ENCODE data around the gene SCRN1. TPM values are rescaled to one million over a fixed set of nuclear protein-coding genes. Genes with fewer than 3 reads are reported as not detected.
"Not testable (repeated sequence)": the region's sequence is repeated elsewhere in the genome, so short reads cannot be mapped to it uniquely, and the experiment has no call there.

SCRN1 gene
- total and polyA plus RNA-seq, 9 donors, result 23.0 to 46.1 (median 32.2) TPM

DNA sequence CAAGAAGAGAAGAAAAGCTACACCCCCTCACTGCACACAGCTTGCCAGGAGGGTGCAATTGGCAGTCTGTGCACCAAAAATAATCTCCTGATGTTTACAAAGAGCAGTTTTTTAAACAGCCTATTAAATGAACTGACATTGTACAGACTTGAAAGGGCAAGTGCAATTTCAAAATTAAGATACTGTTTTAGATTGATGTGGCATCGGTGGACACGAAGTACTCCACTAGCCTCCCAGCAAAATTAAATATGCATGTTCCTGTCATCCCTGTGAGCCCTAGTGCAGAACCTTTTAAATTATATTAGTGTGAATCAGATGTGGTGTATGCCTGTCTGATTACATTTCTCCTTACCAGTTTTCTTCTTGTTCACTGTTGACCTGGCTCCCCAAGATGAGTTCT is 95.3 kb downstream of the SCRN1 start:
- H3K4me3 ChIP-seq (ENCODE audit: low read length), result no peak overlapping the region
- peaks cover 2% of the 10 kb centered on the region for H3K9me3 ChIP-seq (replicated peaks; ENCODE audit: control insufficient read depth, low read depth, low read length)
- no peaks in the 10 kb centered on the region for H3K4me1 ChIP-seq (ENCODE audit: control insufficient read depth, insufficient read depth, low read length)
- no peak for DNase-seq
- no CpG with 5 or more reads among the region's 2 CpGs for WGBS (ENCODE audit: insufficient coverage)
- H3K27ac ChIP-seq (ENCODE audit: low read length), result no peak overlapping the region
- peaks cover 6% of the 10 kb centered on the region for H3K36me3 ChIP-seq (ENCODE audit: control insufficient read depth, insufficient read depth, low read length)
- H3K27me3 ChIP-seq (ENCODE audit: control insufficient read depth, insufficient read depth, low read length), result no peaks in the 10 kb centered on the region

DNA sequence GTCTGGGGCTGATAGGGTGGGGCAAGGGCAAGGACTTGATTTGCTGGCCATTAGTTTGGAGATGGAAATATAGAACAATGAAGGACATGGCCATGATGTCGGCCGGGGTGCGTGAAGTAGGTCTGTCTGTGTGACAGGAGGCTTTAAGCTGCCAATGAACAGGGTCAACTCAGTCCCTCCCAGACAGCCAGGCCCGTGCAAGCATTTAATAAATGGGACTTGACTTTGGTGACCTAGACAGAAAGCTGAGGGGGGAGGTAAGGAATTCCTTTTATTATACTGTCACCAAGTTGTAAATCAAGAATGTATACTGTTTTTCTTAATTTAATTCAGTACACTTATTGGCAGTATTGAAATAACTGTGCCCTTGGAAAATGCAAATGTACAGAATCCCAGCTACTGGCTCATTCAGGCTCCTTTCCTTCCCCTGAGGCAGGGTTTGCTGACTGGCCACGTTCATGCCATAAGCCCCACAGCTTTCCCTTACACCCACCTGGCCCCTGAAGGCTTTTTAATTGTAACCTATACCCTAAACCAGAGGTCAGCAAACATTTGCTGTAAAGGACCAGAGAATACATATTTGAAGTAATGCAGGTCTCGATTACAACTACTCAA is 96.1 kb downstream of the SCRN1 start:
- no peaks in the 10 kb centered on the region for H3K4me1 ChIP-seq (ENCODE audit: control insufficient read depth, insufficient read depth, low read length)
- DNase-seq, result no peak
- peaks cover 11% of the 10 kb centered on the region for H3K36me3 ChIP-seq (ENCODE audit: control insufficient read depth, insufficient read depth, low read length)
- no peaks in the 10 kb centered on the region for H3K27me3 ChIP-seq (ENCODE audit: control insufficient read depth, insufficient read depth, low read length)
- H3K9me3 ChIP-seq (replicated peaks; ENCODE audit: control insufficient read depth, low read depth, low read length), result peaks cover 2% of the 10 kb centered on the region
- H3K27ac ChIP-seq (ENCODE audit: low read length), result no peak overlapping the region
- WGBS (ENCODE audit: insufficient coverage), result 61% methylated on average over 4 of the region's 6 CpGs
- no peak overlapping the region for H3K4me3 ChIP-seq (ENCODE audit: low read length)

DNA sequence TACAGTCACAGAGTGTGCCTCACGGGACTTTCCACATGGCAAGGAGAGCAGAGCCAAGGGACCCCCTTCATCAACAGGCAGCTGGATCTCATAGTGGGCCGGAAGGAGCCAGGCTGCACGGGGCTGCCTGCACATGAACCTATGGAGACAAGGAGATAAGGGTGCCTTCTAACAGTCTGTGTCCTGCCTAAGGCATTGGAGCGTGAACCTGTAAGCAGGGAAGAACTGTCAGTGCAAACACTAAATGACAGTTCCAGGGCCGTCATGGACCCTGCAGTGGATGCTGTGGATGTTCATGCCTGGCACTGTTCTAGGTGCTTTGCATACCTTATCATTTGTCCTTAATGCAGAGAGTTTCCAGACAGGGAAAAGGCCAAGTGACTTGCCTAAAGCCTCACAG is 97.4 kb downstream of the SCRN1 start:
- no peak overlapping the region for H3K27ac ChIP-seq (ENCODE audit: low read length)
- H3K4me3 ChIP-seq (ENCODE audit: low read length), result no peak overlapping the region
- DNase-seq, result no peak
- H3K36me3 ChIP-seq (ENCODE audit: control insufficient read depth, insufficient read depth, low read length), result peaks cover 11% of the 10 kb centered on the region
- H3K27me3 ChIP-seq (ENCODE audit: control insufficient read depth, insufficient read depth, low read length), result no peaks in the 10 kb centered on the region
- 73% methylated on average over 5 of the region's 5 CpGs for WGBS (ENCODE audit: insufficient coverage)
- no peaks in the 10 kb centered on the region for H3K4me1 ChIP-seq (ENCODE audit: control insufficient read depth, insufficient read depth, low read length)
- H3K9me3 ChIP-seq (replicated peaks; ENCODE audit: control insufficient read depth, low read depth, low read length), result peaks cover 2% of the 10 kb centered on the region

DNA sequence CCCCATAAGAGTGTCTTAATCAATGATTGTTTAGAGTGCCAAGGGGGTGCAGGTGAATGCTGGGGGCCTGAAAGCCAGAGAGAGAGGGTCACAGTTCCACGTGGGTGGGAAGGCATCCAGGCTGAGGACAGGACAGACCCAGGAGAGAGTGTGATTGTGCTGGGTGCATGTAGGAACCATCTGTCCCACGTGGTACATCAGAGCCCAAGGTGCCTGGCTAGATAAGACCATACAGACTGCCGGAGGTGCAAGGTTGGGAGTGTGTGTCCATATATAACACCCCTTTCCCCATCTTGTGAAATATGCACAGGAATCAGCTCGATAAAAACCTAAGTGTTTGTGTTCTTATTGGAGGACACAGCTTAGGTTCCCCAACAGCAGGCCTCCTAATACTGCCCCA is 97.8 kb downstream of the SCRN1 start:
- Histone ChIP-seq H3K27ac (ENCODE audit: low read length) (no peak overlapping the region), H3K27me3 (ENCODE audit: control insufficient read depth, insufficient read depth, low read length) (no peaks in the 10 kb centered on the region), H3K36me3 (ENCODE audit: control insufficient read depth, insufficient read depth, low read length) (peaks cover 11% of the 10 kb centered on the region), H3K4me1 (ENCODE audit: control insufficient read depth, insufficient read depth, low read length) (no peaks in the 10 kb centered on the region), H3K9me3 (replicated peaks; ENCODE audit: control insufficient read depth, low read depth, low read length) (peaks cover under 1% of the 10 kb centered on the region), H3K4me3 (ENCODE audit: low read length) (no peak overlapping the region)
- WGBS (ENCODE audit: insufficient coverage), result 83% methylated on average over 1 of the region's 4 CpGs
- no peak for DNase-seq

DNA sequence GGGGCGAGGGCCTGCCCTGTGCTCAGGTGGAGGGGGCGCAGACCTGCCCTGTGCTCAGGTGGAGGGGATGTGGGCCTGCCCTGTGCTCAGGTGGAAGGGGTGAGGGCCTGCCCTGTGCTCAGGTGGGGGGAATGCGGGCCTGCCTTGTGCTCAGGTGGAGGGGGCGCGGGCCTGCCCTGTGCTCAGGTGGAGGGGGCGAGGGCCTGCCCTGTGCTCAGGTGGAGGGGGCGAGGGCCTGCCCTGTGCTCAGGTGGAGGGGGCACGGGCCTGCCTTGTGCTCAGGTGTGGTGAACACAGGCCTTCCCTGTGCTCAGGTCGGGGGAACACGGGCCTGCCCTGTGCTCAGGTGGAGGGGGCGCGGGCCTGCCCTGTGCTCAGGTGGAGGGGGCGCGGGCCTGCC is 98.8 kb downstream of the SCRN1 start:
- not testable (repeated sequence) for DNase-seq; H3K9me3 ChIP-seq (replicated peaks; ENCODE audit: control insufficient read depth, low read depth, low read length); H3K27me3 ChIP-seq (ENCODE audit: control insufficient read depth, insufficient read depth, low read length); H3K4me3 ChIP-seq (ENCODE audit: low read length); H3K27ac ChIP-seq (ENCODE audit: low read length); H3K4me1 ChIP-seq (ENCODE audit: control insufficient read depth, insufficient read depth, low read length)
- H3K36me3 ChIP-seq (ENCODE audit: control insufficient read depth, insufficient read depth, low read length), result peaks cover 11% of the 10 kb centered on the region
- 94% methylated on average over 5 of the region's 14 CpGs for WGBS (ENCODE audit: insufficient coverage)

DNA sequence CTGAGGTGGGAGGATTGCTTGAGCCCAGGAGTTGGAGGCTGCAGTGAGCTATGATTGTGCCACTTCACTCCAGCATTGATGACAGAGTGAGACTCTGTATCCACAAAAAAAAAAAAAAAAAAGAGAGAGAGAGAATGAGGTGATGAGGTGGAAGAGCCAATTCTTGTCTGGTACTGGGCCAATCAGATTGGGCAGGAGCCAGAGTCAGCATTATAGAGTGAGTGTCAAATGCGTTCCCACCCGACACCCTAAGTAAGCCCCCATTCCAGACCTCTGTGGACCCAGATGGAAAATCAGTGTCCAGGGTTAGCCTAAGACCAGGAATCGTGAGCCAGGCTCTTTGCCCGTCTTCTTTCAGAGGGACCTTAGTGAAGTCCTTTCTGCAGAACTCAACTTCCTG is 99.3 kb downstream of the SCRN1 start:
- no peak for DNase-seq
- H3K9me3 ChIP-seq (replicated peaks; ENCODE audit: control insufficient read depth, low read depth, low read length), result no peaks in the 10 kb centered on the region
- H3K4me1 ChIP-seq (ENCODE audit: control insufficient read depth, insufficient read depth, low read length), result no peaks in the 10 kb centered on the region
- no peak overlapping the region for H3K4me3 ChIP-seq (ENCODE audit: low read length)
- H3K36me3 ChIP-seq (ENCODE audit: control insufficient read depth, insufficient read depth, low read length), result peaks cover 11% of the 10 kb centered on the region
- no peak overlapping the region for H3K27ac ChIP-seq (ENCODE audit: low read length)
- no peaks in the 10 kb centered on the region for H3K27me3 ChIP-seq (ENCODE audit: control insufficient read depth, insufficient read depth, low read length)
- WGBS (ENCODE audit: insufficient coverage), result 46% methylated on average over 2 of the region's 4 CpGs

DNA sequence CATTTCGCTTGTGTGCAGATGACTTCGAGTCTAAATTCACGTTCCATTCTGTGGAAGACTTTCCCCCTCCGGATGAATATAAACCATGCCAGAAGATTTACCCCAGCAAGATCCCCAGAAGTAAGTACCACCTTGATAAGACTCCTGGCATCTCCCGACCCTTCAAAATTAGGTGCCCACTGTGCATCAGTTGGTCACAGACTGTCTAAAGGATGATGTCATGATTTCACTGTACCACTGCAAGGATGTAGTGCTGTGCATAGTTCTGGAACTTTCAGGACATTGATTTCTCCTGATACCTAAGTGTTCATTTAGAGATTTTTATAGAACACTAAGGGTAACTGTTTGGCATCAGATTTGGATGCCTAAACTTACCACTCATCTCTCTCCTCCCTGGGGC is 100.3 kb downstream of the SCRN1 start:
- no peaks in the 10 kb centered on the region for H3K9me3 ChIP-seq (replicated peaks; ENCODE audit: control insufficient read depth, low read depth, low read length)
- H3K4me3 ChIP-seq (ENCODE audit: low read length), result no peak overlapping the region
- no peaks in the 10 kb centered on the region for H3K27me3 ChIP-seq (ENCODE audit: control insufficient read depth, insufficient read depth, low read length)
- peaks cover 7% of the 10 kb centered on the region for H3K4me1 ChIP-seq (ENCODE audit: control insufficient read depth, insufficient read depth, low read length)
- no peak overlapping the region for H3K27ac ChIP-seq (ENCODE audit: low read length)
- WGBS (ENCODE audit: insufficient coverage), result 28% methylated on average over 3 of the region's 5 CpGs
- no peak for DNase-seq
- peaks cover 11% of the 10 kb centered on the region for H3K36me3 ChIP-seq (ENCODE audit: control insufficient read depth, insufficient read depth, low read length)

DNA sequence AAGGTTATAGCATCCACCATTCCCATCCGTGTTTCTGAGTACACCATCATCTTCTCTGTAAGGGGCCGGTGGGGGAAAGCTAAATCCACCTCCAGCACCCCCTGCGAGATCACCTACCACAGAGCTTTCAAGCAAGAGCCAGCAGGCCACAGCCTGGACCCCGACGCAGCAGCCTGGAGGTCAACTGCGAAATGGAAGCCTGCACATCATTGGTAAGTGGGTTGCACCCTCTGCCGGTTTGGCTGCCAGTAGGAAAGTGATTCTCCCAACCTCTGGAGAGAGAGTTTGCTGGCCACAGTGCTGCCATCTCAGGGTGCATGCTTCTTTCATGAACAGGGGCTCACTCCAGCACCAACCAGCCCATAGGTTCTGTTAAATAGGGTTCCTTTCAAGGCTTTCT is 101.6 kb downstream of the SCRN1 start:
- H3K27ac ChIP-seq (ENCODE audit: low read length), result no peak overlapping the region
- WGBS (ENCODE audit: insufficient coverage), result 90% methylated on average over 2 of the region's 7 CpGs
- H3K36me3 ChIP-seq (ENCODE audit: control insufficient read depth, insufficient read depth, low read length), result peaks cover 11% of the 10 kb centered on the region
- no peaks in the 10 kb centered on the region for H3K9me3 ChIP-seq (replicated peaks; ENCODE audit: control insufficient read depth, low read depth, low read length)
- peaks cover 12% of the 10 kb centered on the region for H3K4me1 ChIP-seq (ENCODE audit: control insufficient read depth, insufficient read depth, low read length)
- no peak overlapping the region for H3K4me3 ChIP-seq (ENCODE audit: low read length)
- H3K27me3 ChIP-seq (ENCODE audit: control insufficient read depth, insufficient read depth, low read length), result peaks cover 5% of the 10 kb centered on the region
- DNase-seq, result no peak

DNA sequence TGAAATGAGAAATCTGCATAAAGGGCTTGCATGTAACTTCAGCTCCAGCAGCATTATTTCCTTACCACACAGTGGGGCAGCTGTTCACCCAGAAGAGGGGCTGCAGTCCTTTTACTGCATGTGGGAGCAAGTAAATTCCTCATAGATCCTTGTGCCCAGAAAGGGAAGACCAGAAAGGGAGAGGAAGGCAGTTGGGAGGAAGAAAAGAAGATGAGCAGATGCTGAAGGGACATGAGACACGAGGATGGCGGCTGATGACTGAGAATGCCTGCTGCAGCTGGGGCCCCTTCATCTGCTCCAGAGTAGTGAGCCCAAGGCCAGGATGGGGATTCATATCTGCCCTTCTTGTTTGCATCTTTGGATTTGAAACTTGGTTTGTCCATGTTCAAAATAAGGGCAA is 102.8 kb downstream of the SCRN1 start:
- DNase-seq, result no peak
- H3K36me3 ChIP-seq (ENCODE audit: control insufficient read depth, insufficient read depth, low read length), result peaks cover 6% of the 10 kb centered on the region
- H3K9me3 ChIP-seq (replicated peaks; ENCODE audit: control insufficient read depth, low read depth, low read length), result no peaks in the 10 kb centered on the region
- no peak overlapping the region for H3K27ac ChIP-seq (ENCODE audit: low read length)
- H3K27me3 ChIP-seq (ENCODE audit: control insufficient read depth, insufficient read depth, low read length), result peaks cover 5% of the 10 kb centered on the region
- peaks cover 12% of the 10 kb centered on the region for H3K4me1 ChIP-seq (ENCODE audit: control insufficient read depth, insufficient read depth, low read length)
- 100% methylated on average over 2 of the region's 2 CpGs for WGBS (ENCODE audit: insufficient coverage)
- H3K4me3 ChIP-seq (ENCODE audit: low read length), result no peak overlapping the region

DNA sequence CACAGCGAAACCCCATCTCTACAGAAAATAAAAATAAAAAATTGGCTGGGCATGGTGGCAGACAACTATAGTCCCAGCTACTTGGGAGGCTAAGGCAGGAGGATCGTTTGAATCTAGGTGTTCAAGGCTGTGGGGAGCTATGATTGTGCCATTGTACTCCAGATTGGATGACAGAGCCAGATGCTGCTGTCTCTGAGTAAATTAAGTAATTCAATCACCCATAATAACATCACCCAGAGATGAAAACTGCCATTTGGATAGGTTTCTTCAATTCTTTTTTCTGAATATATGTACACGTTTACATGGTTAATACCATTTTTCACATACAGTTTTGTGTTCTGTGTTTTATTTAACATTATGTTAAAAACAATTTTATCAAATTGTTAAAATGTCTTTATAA is 104.0 kb downstream of the SCRN1 start:
- Histone ChIP-seq H3K4me1 (ENCODE audit: control insufficient read depth, insufficient read depth, low read length) (peaks cover 17% of the 10 kb centered on the region), H3K4me3 (ENCODE audit: low read length) (no peak overlapping the region), H3K27me3 (ENCODE audit: control insufficient read depth, insufficient read depth, low read length) (peaks cover 5% of the 10 kb centered on the region), H3K27ac (ENCODE audit: low read length) (no peak overlapping the region), H3K36me3 (ENCODE audit: control insufficient read depth, insufficient read depth, low read length) (peaks cover 8% of the 10 kb centered on the region), H3K9me3 (replicated peaks; ENCODE audit: control insufficient read depth, low read depth, low read length) (no peaks in the 10 kb centered on the region)
- WGBS (ENCODE audit: insufficient coverage), result no CpG with 5 or more reads among the region's 3 CpGs
- no peak for DNase-seq
